ENCODE data around the gene GABRG3. TPM values are rescaled to one million over a fixed set of nuclear protein-coding genes. Genes with fewer than 3 reads are reported as not detected.

The GABRG3 gene
- total and polyA plus RNA-seq, 2 donors (not counting 3 experiments of a cell fraction or from before 2014, with no cell fraction given), result not detected

DNA sequence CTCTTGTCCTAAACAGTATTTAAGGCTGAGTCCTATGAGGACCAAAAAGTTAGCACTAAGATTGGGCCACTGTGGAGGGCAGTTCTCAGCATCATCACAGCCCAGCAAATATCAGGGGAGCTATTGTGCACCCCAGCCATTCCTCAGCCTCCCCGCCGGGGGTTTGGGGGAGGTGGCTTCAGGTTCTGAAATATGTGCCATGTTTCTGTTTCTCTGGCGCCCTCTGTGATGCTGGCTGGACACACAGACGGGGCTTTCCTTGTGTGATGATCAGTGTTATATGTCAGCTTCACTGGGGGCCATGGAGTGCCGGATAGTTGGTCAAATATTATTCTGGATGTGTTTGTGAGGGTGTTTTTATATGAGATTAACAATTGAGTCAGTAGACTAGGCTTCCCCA lies 106.8 kb downstream of the GABRG3 start:
- Histone ChIP-seq H4K20me1 (replicated peaks; ENCODE audit: control insufficient read depth, extremely low read depth, insufficient read depth, low read length) (no peaks in the 10 kb centered on the region), H3K9ac (replicated peaks; ENCODE audit: extremely low read depth, insufficient read depth, low read length) (no peak overlapping the region), H3K79me2 (ENCODE audit: control insufficient read depth, insufficient read depth, low read length) (no peaks in the 10 kb centered on the region), H3K4me3 (replicated peaks in 1 of 3; ENCODE audit: insufficient read depth in 1 of 3, low read depth in 1 of 3, low read length in 3 of 3) (no peak overlapping the region), H3K4me2 (ENCODE audit: insufficient read depth, low read length) (no peak overlapping the region), H3K4me1 (ENCODE audit: control insufficient read depth, extremely low read depth, insufficient read depth, low read length) (no peaks in the 10 kb centered on the region), H2AFZ (ENCODE audit: low read depth, low read length) (no peak overlapping the region), H3K9me3 (replicated peaks; ENCODE audit: control insufficient read depth, insufficient read depth, low read length) (no peaks in the 10 kb centered on the region), H3K36me3 (ENCODE audit: control insufficient read depth in 2 of 2, extremely low read depth in 1 of 2, insufficient read depth in 2 of 2, low read length in 2 of 2) (no peaks in the 10 kb centered on the region), H3K9me1 (replicated peaks; ENCODE audit: control insufficient read depth, extremely low read depth, insufficient read depth, low read length) (no peaks in the 10 kb centered on the region), H3K27ac (ENCODE audit: insufficient read depth, low read depth, low read length) (no peak overlapping the region), H3K27me3 (ENCODE audit: control insufficient read depth in 2 of 2, insufficient read depth in 2 of 2, low read length in 2 of 2) (no peaks in the 10 kb centered on the region)
- POLR2A ChIA-PET, result no interaction called here
- no peak for DNase-seq (ENCODE audit: low read depth, low spot score)
- CTCF ChIA-PET, result no interaction called here
- intact Hi-C loops (cut with micrococcal nuclease), result no loop called here
- TF ChIP-seq, protein P1, sequence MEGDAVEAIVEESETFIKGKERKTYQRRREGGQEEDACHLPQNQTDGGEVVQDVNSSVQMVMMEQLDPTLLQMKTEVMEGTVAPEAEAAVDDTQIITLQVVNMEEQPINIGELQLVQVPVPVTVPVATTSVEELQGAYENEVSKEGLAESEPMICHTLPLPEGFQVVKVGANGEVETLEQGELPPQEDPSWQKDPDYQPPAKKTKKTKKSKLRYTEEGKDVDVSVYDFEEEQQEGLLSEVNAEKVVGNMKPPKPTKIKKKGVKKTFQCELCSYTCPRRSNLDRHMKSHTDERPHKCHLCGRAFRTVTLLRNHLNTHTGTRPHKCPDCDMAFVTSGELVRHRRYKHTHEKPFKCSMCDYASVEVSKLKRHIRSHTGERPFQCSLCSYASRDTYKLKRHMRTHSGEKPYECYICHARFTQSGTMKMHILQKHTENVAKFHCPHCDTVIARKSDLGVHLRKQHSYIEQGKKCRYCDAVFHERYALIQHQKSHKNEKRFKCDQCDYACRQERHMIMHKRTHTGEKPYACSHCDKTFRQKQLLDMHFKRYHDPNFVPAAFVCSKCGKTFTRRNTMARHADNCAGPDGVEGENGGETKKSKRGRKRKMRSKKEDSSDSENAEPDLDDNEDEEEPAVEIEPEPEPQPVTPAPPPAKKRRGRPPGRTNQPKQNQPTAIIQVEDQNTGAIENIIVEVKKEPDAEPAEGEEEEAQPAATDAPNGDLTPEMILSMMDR (IDR thresholded peaks at IDR 0.05; ENCODE audit: extremely low read depth in 1 of 2, insufficient read depth in 1 of 2, low read depth in 1 of 2, low read length in 2 of 2), result no peak
- no peak for TF ChIP-seq FOS (IDR thresholded peaks at IDR 0.05; ENCODE audit: borderline replicate concordance, insufficient read depth, low read length)
- TF ChIP-seq MYC (IDR thresholded peaks at IDR 0.05; ENCODE audit: low read depth, low read length), result no peak
- no peak for FAIRE-seq
- no TSS peak for BruUV-seq (replicated peaks)
- dilution Hi-C loops (cut with MboI; ENCODE audit: extremely low pct_ligation_motif_present, low sequenced_read_pairs), result no loop called here

DNA sequence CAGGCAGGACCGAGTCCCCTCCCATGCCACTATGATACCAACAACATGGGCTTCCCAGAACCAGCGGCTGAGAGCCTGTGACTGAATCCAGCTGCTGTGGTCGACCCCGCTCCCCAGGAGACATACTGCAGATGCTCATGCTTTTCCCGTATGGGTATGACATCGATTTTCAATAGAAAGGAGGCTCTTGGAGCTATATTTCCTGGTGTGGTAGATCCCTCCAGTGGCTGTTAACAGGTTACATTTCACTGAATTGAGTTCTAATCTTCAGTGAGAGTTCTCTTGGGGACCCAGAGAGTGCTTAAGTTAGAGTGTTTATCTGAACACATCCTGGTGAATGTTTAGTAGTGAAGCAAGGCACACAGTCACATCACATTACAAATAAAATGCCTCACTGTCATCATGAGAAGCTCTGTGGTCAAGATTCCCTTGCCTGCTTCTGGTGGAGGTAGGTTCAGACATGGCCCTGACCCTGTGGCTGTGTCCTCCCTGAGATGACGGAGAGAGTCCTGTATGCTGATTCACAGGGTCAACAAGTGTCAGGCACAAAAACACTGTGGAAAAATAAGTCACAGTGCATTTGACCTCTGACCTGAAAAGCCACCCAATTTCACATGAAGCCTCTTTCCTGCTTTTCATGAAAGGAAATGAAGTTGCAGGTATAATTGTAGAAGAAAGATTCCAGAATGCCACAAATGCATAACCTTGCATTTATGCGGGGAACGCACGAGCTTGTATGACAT lies 110.9 kb downstream of the GABRG3 start:
- Histone ChIP-seq H3K4me1 (ENCODE audit: control insufficient read depth, extremely low read depth, insufficient read depth, low read length) (no peaks in the 10 kb centered on the region), H3K36me3 (ENCODE audit: control insufficient read depth in 2 of 2, extremely low read depth in 1 of 2, insufficient read depth in 2 of 2, low read length in 2 of 2) (no peaks in the 10 kb centered on the region), H4K20me1 (replicated peaks; ENCODE audit: control insufficient read depth, extremely low read depth, insufficient read depth, low read length) (no peaks in the 10 kb centered on the region), H3K27me3 (ENCODE audit: control insufficient read depth in 2 of 2, insufficient read depth in 2 of 2, low read length in 2 of 2) (no peaks in the 10 kb centered on the region), H3K9ac (replicated peaks; ENCODE audit: extremely low read depth, insufficient read depth, low read length) (no peak overlapping the region), H3K4me3 (replicated peaks in 1 of 3; ENCODE audit: insufficient read depth in 1 of 3, low read depth in 1 of 3, low read length in 3 of 3) (no peak overlapping the region), H3K4me2 (ENCODE audit: insufficient read depth, low read length) (no peak overlapping the region), H2AFZ (ENCODE audit: low read depth, low read length) (no peak overlapping the region), H3K9me3 (replicated peaks; ENCODE audit: control insufficient read depth, insufficient read depth, low read length) (no peaks in the 10 kb centered on the region), H3K79me2 (ENCODE audit: control insufficient read depth, insufficient read depth, low read length) (no peaks in the 10 kb centered on the region), H3K9me1 (replicated peaks; ENCODE audit: control insufficient read depth, extremely low read depth, insufficient read depth, low read length) (no peaks in the 10 kb centered on the region), H3K27ac (ENCODE audit: insufficient read depth, low read depth, low read length) (no peak overlapping the region)
- ChIA-PET POLR2A (no interaction called here), CTCF (no interaction called here)
- dilution Hi-C loops (cut with MboI; ENCODE audit: extremely low pct_ligation_motif_present, low sequenced_read_pairs), result no loop called here
- TF ChIP-seq GATA2 (IDR thresholded peaks at IDR 0.05; ENCODE audit: insufficient read depth, insufficient read length, low read depth, low read length), result no peak
- TF ChIP-seq JUN (IDR thresholded peaks at IDR 0.05; ENCODE audit: borderline replicate concordance, insufficient read depth, insufficient read length, low read depth), result no peak
- TF ChIP-seq, protein P1 (IDR thresholded peaks at IDR 0.05; ENCODE audit: extremely low read depth in 1 of 2, insufficient read depth in 1 of 2, low read depth in 1 of 2, low read length in 2 of 2), result no peak
- TF ChIP-seq POLR2A (IDR thresholded peaks at IDR 0.05; ENCODE audit: low read depth, low read length), result no peak
- TF ChIP-seq, protein P2, sequence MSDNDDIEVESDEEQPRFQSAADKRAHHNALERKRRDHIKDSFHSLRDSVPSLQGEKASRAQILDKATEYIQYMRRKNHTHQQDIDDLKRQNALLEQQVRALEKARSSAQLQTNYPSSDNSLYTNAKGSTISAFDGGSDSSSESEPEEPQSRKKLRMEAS (IDR thresholded peaks at IDR 0.05; ENCODE audit: insufficient read depth, insufficient read length), result no peak
- no peak for TF ChIP-seq MYC (IDR thresholded peaks at IDR 0.05; ENCODE audit: low read depth, low read length)
- TF ChIP-seq FOS (IDR thresholded peaks at IDR 0.05; ENCODE audit: borderline replicate concordance, insufficient read depth, low read length), result no peak
- no peak for TF ChIP-seq POLR2AphosphoS5 (IDR thresholded peaks at IDR 0.05; ENCODE audit: insufficient read depth, low read depth, low read length)
- no peak for TF ChIP-seq EZH2 (IDR thresholded peaks at IDR 0.05; ENCODE audit: borderline replicate concordance, low read depth, low read length, severe bottlenecking)
- BruUV-seq (replicated peaks), result no TSS peak
- DNase-seq (ENCODE audit: low read depth, low spot score), result no peak
- intact Hi-C loops (cut with micrococcal nuclease), result no loop called here
- FAIRE-seq, result no peak

All from endothelial cell of umbilical vein (primary cell).